HEK293 (cell line): Measurements from ENCODE around the gene IFNL2.

Source experiments
- ZNF202 ChIP-seq: fragments of 450-650 bp; formaldehyde crosslinking; IDR thresholded peaks from 2 replicates; pipeline ENCODE4 v1.5.1; 2016; ENCODE audit warnings: missing biosample characterization, missing genetic modification characterization, borderline replicate concordance
- TF ChIP-seq, protein P1 (sequence below): IDR thresholded peaks from 2 replicates; pipeline ENCODE4 v1.6.1; 2011; ENCODE audit warnings: mild to moderate bottlenecking, low read depth, low read length, borderline replicate concordance

DNA sequence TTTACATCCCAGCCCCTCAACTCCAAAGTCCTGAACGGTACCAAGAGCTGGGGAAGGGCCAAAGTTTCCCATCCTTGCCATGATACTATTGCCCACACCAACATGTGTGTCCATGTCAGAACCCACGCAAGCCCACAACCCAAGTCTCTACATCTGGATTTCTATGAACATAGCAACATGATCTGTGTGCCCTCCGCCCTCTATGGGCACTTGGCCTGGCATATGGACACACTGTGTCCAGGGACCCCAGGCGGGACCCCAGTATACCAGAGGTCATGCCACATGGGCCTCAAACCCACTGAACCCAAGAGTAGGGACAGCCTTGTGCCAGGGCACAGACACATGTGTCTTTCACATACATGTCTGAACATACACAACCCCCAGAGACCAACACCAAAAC, 50.5 kb downstream of the IFNL2 start:
- TF ChIP-seq ZNF202, result no peak
- TF ChIP-seq, protein P1, sequence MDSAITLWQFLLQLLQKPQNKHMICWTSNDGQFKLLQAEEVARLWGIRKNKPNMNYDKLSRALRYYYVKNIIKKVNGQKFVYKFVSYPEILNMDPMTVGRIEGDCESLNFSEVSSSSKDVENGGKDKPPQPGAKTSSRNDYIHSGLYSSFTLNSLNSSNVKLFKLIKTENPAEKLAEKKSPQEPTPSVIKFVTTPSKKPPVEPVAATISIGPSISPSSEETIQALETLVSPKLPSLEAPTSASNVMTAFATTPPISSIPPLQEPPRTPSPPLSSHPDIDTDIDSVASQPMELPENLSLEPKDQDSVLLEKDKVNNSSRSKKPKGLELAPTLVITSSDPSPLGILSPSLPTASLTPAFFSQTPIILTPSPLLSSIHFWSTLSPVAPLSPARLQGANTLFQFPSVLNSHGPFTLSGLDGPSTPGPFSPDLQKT, result no peak
